HUES64 (cell line): ENCODE results near the gene CBLB.

Experiments
- H3K27ac ChIP-seq: 2 replicates; pipeline ENCODE4 v1.7.0; 2013; ENCODE audit warnings: low read depth, low read length, inconsistent platforms
- H3K27me3 ChIP-seq: 2 replicates; pipeline ENCODE4 v1.6.1; 2013; ENCODE audit warnings: mild to moderate bottlenecking, low read length; ENCODE audit not compliant: insufficient read depth
- H3K36me3 ChIP-seq: 2 replicates; pipeline ENCODE4 v1.6.1; 2013; ENCODE audit warnings: mild to moderate bottlenecking, low read length; ENCODE audit not compliant: insufficient read depth
- H3K4me1 ChIP-seq: 2 replicates; pipeline ENCODE4 v1.6.1; 2013; ENCODE audit warnings: mild to moderate bottlenecking, low read length, moderate library complexity; ENCODE audit not compliant: insufficient read depth
- H3K4me3 ChIP-seq: 2 replicates; pipeline ENCODE4 v1.5.1; 2013; ENCODE audit warnings: mild to moderate bottlenecking, low read length, moderate library complexity
- H3K9ac ChIP-seq: 2 replicates; pipeline ENCODE4 v1.6.1; 2013; ENCODE audit warnings: mild to moderate bottlenecking, low read depth, low read length
- H3K9me3 ChIP-seq: 2 replicates; pipeline ENCODE4 v1.6.1; 2013; ENCODE audit warnings: low read depth, low read length; ENCODE audit not compliant: insufficient read depth
- WGBS: fragments of 150-250, 120-280 bp; methylation state at CpG from one replicate; pipeline ENCODE4 v1.1.7; 2013; ENCODE audit warnings: missing lambda C conversion rate; 5-methylcytosine and 5-hydroxymethylcytosine counted together

Gene CBLB

DNA sequence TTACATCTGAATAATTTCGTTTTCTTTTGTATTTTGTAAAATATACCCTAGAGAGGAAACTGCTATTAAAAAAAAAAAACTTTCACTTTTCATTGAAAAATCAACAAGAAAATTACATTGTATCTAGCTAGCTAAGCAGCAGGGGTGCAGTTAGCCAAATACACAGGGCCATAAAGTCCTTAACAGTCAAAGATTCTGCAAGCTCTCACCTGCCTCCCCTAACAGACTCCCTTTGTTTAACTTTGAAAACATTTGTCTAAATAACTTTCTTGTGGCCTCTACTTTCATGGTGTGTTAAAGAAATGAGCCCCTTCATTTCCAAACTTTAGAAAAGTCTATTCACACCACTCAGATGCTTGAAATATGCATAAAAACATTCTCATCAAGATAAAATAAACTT lies 23.3 kb downstream of the CBLB start:
- WGBS, result no CpG with 5 or more reads among the region's 1 CpG
- Histone ChIP-seq H3K4me1 (peaks cover 47% of the 10 kb centered on the region), H3K4me3 (no peak overlapping the region), H3K9ac (no peak overlapping the region), H3K27me3 (no peaks in the 10 kb centered on the region), H3K9me3 (no peaks in the 10 kb centered on the region), H3K27ac (no peak overlapping the region), H3K36me3 (peaks cover 13% of the 10 kb centered on the region; the same call in 1 of the 2 replicates)

DNA sequence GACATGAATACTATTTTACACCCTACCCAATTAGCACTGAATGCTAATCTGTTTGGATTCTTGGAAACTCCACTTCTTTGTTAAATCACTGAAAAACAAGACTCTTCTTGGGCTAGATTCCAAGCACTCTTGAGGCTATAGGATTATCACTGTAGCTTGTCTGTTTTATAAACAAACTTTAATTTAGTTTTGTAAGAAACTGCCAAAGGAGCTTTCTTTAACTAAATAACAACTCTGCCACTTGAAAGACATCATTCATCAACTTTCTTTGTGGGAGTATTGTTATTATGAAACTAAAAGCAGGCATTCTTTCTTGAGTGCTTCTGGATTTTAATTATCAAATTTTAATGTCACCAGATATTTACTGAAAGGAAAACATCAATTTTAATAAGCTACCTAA lies 24.1 kb downstream of the CBLB start:
- no peak overlapping the region for H3K27ac ChIP-seq
- no peaks in the 10 kb centered on the region for H3K9me3 ChIP-seq
- no peaks in the 10 kb centered on the region for H3K27me3 ChIP-seq
- H3K9ac ChIP-seq, result no peak overlapping the region
- H3K4me1 ChIP-seq, result peaks cover 47% of the 10 kb centered on the region
- H3K36me3 ChIP-seq, result peaks cover 6% of the 10 kb centered on the region; the same call in 1 of the 2 replicates
- no peak overlapping the region for H3K4me3 ChIP-seq

DNA sequence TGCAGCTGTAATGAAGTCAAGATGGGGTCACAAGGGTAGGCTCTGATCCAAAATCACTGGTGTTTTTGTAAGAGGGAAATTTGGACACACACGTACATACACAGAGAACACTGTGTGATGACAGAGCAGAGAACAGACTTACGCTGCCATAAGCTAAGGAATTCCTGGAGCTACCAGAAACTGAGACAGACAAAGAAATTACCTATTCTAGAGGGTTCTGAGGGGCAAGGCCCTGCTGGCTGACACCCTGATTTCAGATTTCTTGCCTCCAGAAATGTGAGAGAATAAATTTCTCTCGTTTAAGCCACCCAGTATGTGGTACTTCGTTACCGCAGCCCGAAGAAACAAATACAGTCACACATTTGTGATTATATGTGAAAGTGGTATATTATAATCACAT lies 24.8 kb downstream of the CBLB start:
- Histone ChIP-seq H3K27me3 (no peaks in the 10 kb centered on the region), H3K4me1 (peaks cover 54% of the 10 kb centered on the region), H3K36me3 (peaks cover 2% of the 10 kb centered on the region; the same call in 1 of the 2 replicates), H3K9ac (no peak overlapping the region), H3K9me3 (no peaks in the 10 kb centered on the region), H3K4me3 (no peak overlapping the region), H3K27ac (no peak overlapping the region)
- 93% methylated on average over 6 of the region's 6 CpGs for WGBS

DNA sequence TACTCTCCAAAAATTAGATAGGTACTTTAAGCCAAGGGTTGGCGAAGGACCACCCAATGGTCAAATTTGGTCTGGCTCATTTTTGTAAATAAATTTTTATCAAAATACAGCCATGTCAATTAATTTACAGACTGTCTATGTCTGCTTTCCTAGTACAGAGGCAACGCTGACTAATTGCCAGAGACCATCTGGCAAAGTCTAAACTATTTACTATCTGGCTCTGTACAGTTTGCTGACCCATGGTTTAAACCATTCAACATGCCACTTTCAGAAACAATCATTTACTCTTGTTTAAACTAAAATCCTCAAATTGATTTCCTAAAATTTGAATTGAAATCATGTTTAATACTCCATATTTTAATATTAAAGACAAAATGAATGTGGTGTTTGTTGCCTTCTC lies 25.9 kb downstream of the CBLB start:
- 95% methylated on average over 2 of the region's 2 CpGs for WGBS
- Histone ChIP-seq H3K27me3 (no peaks in the 10 kb centered on the region), H3K9me3 (no peaks in the 10 kb centered on the region), H3K4me1 (peaks cover 60% of the 10 kb centered on the region), H3K4me3 (no peak overlapping the region), H3K27ac (no peak overlapping the region), H3K9ac (no peak overlapping the region), H3K36me3 (peaks cover under 1% of the 10 kb centered on the region; the same call in 1 of the 2 replicates)

DNA sequence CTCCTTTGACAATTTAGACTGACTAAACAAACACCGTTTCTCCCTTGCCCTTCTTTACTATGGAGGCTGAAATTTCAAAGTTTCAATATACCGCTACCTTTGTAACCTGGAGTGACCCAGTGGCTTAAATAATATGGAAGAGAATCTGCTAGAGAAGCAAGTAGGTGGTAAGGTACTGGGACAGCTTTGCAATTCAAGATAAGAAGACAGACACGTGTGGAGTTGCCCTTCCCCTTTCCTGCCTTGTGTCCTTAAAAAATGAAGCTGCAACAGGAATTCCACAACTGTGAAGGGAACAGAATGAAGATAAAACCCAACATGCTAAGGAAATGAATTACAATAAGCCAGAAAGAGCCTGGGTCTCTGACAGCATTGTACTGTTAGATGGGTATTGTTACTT lies 26.4 kb downstream of the CBLB start:
- Histone ChIP-seq H3K4me3 (no peak overlapping the region), H3K36me3 (no peaks in the 10 kb centered on the region; the same call in 1 of the 2 replicates), H3K9me3 (no peaks in the 10 kb centered on the region), H3K27ac (no peak overlapping the region), H3K27me3 (no peaks in the 10 kb centered on the region), H3K9ac (no peak overlapping the region), H3K4me1 (peaks cover 57% of the 10 kb centered on the region)
- 64% methylated on average over 3 of the region's 3 CpGs for WGBS

DNA sequence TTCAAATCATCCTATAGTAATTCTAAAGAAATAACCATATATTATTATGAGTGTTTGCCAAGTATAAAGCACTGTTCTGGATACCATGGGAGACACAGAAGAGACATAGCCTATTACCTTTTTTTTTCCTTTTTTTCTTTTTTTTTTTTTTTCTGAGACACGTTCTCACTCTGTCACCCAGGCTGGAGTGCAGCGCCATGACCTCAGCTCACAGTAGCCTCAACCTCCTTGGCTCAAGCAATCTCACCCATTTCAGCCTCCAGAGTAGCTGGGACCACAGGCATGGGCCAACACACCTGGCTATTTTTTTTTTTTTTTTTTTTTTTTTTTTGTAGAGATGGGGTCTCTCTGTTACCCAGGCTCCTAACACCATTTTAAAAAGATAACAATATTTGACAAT lies 30.9 kb downstream of the CBLB start:
- H3K9ac ChIP-seq, result no peak overlapping the region
- no peak overlapping the region for H3K4me3 ChIP-seq
- H3K27me3 ChIP-seq, result no peaks in the 10 kb centered on the region
- WGBS, result 98% methylated on average over 2 of the region's 2 CpGs
- H3K36me3 ChIP-seq, result no peaks in the 10 kb centered on the region; the same call in 1 of the 2 replicates
- H3K4me1 ChIP-seq, result peaks cover 29% of the 10 kb centered on the region
- H3K9me3 ChIP-seq, result no peaks in the 10 kb centered on the region
- no peak overlapping the region for H3K27ac ChIP-seq

DNA sequence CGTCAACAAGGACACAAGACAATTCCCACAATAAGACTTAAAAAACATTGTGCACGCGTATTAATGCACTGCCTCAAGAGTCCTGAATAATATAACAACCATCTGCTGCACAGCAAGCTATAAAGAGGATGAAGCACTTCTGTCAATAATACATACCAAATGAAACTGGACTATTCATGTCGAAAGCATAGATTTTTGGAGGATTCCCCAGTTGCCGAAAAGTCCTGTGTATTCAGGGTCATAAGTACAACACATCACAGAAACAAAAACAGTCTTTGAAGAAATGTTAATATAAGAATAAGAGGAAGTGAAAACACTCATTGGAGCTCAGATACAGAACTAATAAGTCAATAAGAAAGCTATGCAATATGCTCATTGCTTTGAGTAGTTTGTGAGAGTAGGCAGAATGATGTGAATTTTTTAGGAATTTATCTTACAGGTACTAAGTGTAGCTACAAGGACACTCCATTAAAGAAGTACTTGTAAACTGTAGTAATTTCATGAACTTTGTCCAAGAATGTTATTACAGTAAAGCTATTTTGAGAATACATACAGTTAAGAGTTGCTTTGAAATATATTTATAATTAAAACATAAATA lies 31.6 kb downstream of the CBLB start:
- Histone ChIP-seq H3K9me3 (no peaks in the 10 kb centered on the region), H3K27ac (no peak overlapping the region), H3K9ac (no peak overlapping the region), H3K4me3 (no peak overlapping the region), H3K27me3 (no peaks in the 10 kb centered on the region), H3K4me1 (peaks cover 22% of the 10 kb centered on the region), H3K36me3 (no peaks in the 10 kb centered on the region; the same call in 1 of the 2 replicates)
- WGBS, result 99% methylated on average over 5 of the region's 5 CpGs

DNA sequence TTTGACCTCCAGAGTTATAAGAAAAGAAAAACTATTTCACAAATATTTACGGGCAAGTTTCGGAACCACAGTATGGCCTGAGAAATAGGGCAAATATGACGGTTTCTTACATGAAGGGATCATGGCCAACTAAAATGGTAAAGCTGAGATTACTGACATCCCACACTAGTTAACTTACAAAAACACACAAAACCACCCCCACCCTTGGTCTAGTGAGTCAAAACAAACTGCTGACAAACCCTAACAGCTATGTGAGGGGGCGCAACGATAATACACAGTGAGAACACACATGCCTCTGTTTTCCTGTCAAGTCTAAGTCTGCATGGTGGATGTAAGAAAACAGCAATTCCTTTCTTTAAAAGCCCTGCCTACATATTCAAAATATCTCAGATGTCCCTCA lies 32.3 kb downstream of the CBLB start:
- Histone ChIP-seq H3K9ac (no peak overlapping the region), H3K27ac (no peak overlapping the region), H3K4me1 (peaks cover 22% of the 10 kb centered on the region)

DNA sequence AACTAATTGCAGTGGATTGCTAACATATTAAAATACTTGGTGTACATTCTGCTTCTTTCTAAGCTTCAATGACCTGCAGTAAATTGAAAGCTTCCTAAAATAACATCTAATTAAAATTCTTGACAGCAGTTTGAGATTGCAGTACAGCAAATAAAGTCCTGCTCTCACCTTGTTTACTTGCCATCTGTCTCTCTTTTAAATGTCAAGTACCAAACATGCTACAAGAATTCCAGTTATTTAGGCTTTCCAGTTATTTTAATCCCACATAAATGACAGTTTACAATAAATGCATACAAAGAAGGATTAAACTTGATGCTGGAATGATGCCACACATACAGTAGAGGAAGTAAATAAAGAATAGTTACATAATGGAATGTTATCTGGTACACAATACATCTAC lies 33.2 kb downstream of the CBLB start:
- peaks cover 22% of the 10 kb centered on the region for H3K4me1 ChIP-seq
- no peaks in the 10 kb centered on the region for H3K36me3 ChIP-seq
- no peak overlapping the region for H3K9ac ChIP-seq
- no peak overlapping the region; the same call in 1 of the 2 replicates for H3K27ac ChIP-seq
- H3K4me3 ChIP-seq, result no peak overlapping the region
- H3K9me3 ChIP-seq, result no peaks in the 10 kb centered on the region
- H3K27me3 ChIP-seq, result no peaks in the 10 kb centered on the region

More for the DNA sequence above, 32.3 kb downstream of the CBLB start:
- Histone ChIP-seq H3K9me3 (no peaks in the 10 kb centered on the region), H3K4me3 (no peak overlapping the region), H3K36me3 (no peaks in the 10 kb centered on the region), H3K27me3 (no peaks in the 10 kb centered on the region)
- WGBS, result 97% methylated on average over 5 of the region's 5 CpGs

DNA sequence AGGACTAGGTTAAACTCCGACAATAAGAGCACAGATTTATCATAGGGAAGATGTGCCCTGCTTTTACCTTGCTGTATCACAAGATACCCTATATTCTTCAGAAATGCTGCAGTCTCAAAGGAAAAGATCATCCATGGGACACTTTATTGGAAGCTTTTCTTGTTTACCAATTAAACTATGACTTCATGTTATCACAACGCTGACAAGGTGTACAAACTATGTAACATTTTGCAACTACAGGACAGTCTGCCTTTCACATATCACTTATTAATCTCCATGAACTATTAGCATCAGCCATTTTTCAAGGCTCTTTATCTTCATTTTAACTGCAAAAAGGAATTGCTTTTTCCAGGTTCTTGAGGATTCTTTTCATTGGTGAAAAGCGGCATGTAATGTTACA lies 34.0 kb downstream of the CBLB start:
- Histone ChIP-seq H3K9ac (no peak overlapping the region), H3K4me3 (no peak overlapping the region), H3K4me1 (peaks cover 25% of the 10 kb centered on the region), H3K27me3 (no peaks in the 10 kb centered on the region), H3K36me3 (no peaks in the 10 kb centered on the region), H3K9me3 (no peaks in the 10 kb centered on the region), H3K27ac (no peak overlapping the region; the same call in 1 of the 2 replicates)
- 96% methylated on average over 2 of the region's 3 CpGs for WGBS

DNA sequence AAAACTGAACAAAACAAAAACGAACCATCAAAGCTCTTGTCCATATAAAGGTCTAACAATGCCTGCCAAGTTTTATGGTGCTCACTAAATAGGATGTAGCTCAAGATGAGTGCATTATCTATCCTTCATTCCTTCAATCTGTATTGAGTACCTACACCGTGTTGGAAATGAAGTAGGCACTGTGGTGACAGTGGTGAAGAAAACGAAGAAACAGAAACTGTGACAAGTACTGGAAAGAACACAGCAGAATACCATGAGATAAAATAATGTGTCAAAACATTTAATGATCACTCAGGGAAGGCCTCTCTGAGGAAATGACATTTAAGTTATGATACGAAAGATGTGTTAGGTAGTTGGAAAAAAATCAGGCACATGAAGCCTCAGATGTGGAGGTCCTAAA lies 36.2 kb downstream of the CBLB start:
- Histone ChIP-seq H3K36me3 (no peaks in the 10 kb centered on the region), H3K9me3 (no peaks in the 10 kb centered on the region), H3K4me3 (no peak overlapping the region), H3K27ac (no peak overlapping the region), H3K27me3 (no peaks in the 10 kb centered on the region), H3K9ac (no peak overlapping the region), H3K4me1 (peaks cover 19% of the 10 kb centered on the region)
- WGBS, result 88% methylated on average over 4 of the region's 4 CpGs

DNA sequence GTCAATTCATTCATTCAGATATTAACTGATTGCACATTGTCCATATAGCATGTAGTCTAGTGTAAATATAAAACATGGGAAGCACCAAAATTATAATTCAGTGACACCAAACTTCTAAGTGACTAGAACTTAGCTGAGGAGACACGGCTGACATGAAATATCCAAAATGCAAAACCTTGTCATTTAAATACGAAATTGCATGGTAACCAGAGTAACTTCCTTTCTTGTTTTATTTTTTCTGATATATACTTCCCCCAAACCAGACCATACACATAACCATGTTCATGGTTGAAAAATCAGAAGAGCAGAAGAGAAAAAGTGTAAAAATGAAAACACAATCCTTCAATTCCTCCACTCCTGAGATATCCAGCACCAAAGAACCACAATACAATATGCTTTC lies 38.0 kb downstream of the CBLB start:
- WGBS, result 96% methylated on average over 2 of the region's 2 CpGs
- H3K27me3 ChIP-seq, result no peaks in the 10 kb centered on the region
- no peak overlapping the region for H3K4me3 ChIP-seq
- H3K9me3 ChIP-seq, result no peaks in the 10 kb centered on the region
- H3K9ac ChIP-seq, result no peak overlapping the region
- peaks cover 19% of the 10 kb centered on the region for H3K4me1 ChIP-seq
- no peak overlapping the region for H3K27ac ChIP-seq
- no peaks in the 10 kb centered on the region for H3K36me3 ChIP-seq
